Prostate gland (tissue), 2 donors: Measurements from ENCODE around the gene SPRR5.

Experiments used
- CTCF ChIP-seq, 4 experiments: fragments of 200-600 bp in 2 of 4; fragments of 450-650 bp in 2 of 4; sonication (generic) in 2 of 4; IDR thresholded peaks; 1 replicate in 3 of 4; 2 replicates in 1 of 4; pipeline ENCODE4 v1.5.1; 2016 to 2019; ENCODE audit warnings: antibody characterized with exemption in 4 of 4, mild to moderate bottlenecking in 2 of 4, moderate library complexity in 2 of 4
- POLR2AphosphoS5 ChIP-seq: sonication (generic); formaldehyde crosslinking; IDR thresholded peaks from one replicate; pipeline ENCODE4 v1.6.1; 2017; ENCODE audit warnings: antibody characterized with exemption

- no peak for TF ChIP-seq CTCF (IDR thresholded peaks at IDR 0.05)
- TF ChIP-seq POLR2AphosphoS5, result no peak
These were observed 15.9 kb downstream of the SPRR5 start for GRCh38 chr1:152962876-152963415.
